GM21825 (cell line): Measurements from ENCODE around the gene DAB2IP.

Experiments
- ATAC-seq: cut with Tn5 transposase; IDR thresholded peaks from one replicate; pipeline ENCODE4 v1.9.1; 2021; ENCODE audit warnings: mild to moderate bottlenecking, moderate library complexity; ENCODE audit not compliant: unreplicated experiment

Gene DAB2IP

DNA sequence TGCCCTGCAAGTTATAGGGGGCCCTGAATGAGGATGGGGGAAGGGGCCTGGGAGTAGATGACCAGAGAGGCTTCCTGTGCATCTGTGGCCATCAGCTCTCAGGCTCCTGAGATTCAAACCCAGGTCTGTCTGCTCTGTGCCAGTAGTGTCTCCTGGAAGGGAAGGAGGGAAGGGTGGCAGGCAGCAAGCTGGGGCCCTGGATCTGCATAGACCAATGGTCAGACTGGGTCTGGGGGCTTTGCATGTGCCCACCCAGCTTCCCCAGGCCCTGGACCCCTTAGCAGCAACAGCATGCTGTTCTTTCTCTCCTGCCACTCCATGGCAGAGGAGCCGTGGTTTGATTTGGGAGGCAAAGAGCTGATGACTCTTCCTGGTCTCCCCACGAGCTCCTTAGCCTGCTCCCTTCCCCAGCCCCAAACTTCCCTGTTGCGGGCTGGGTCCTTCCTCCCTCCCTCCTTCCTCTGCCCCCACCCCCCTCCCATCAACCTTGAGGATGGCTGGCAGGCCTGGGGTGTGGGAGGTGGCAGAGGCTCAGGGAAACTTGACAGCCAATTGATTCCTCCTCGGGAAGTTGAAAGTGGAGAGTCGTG, 31.6 kb downstream of the DAB2IP start:
- no peak for ATAC-seq

DNA sequence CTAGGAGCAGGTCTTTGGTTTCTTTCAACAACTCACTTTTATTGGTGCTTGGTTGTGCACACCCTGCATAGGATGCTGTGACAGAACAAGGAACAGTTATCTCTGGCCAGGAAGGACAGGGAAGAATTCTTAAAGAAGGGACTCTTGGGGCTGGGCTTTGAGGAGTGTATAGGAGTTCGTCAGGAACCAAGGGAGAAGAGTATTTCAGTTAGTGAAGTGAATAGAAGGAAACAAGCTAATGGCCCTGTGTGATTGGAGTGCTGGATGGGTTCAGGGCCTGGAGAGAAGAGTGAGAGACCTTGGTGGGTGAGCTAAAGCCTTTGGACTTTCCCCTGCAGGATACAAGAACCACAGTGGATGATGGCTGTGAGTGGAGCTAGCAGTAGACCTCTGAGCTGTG, 32.2 kb downstream of the DAB2IP start:
- no peak for ATAC-seq

GRCh38 chr9:121684381-121685145, 33.1 kb downstream of the DAB2IP start:
- no peak for ATAC-seq

DNA sequence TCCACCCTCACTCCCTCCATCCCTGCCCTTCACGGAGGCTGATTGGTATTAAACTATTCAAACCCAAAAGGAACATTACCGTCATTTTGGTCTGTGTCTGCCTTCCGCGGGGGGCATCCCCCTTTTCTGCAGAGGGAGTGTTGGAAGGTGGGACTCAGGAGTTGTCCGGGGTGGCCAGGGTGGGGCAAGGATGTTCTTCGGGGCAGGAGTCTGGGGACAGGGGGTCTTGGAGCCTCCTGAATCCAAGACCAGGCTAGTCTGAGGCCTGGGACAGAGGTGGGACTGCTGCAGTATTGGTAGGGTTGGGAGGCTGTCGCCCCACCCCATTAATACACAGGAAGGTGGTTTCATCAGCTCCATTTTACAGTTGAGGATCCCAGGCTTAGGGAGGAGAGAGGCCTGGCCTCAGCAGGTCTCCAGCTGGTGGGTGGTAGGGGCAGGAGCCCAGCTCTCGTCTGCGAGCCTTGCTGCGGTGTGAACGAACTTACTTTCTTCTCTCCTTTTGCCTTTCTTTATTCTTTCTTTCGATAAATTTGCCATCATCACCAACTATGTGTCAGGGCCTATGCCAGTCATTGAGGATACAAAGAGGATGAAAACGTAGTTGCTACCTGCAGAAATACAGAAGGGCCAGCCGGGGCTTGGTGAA, 33.8 kb downstream of the DAB2IP start:
- no peak for ATAC-seq

- ATAC-seq = no peak
Measured at GRCh38 chr9:121685795-121686377, 34.5 kb downstream of the DAB2IP start.

GRCh38 chr9:121686930-121687541, 35.6 kb downstream of the DAB2IP start:
- no peak for ATAC-seq

GRCh38 chr9:121688146-121688680, 36.8 kb downstream of the DAB2IP start:
- no peak for ATAC-seq

DNA sequence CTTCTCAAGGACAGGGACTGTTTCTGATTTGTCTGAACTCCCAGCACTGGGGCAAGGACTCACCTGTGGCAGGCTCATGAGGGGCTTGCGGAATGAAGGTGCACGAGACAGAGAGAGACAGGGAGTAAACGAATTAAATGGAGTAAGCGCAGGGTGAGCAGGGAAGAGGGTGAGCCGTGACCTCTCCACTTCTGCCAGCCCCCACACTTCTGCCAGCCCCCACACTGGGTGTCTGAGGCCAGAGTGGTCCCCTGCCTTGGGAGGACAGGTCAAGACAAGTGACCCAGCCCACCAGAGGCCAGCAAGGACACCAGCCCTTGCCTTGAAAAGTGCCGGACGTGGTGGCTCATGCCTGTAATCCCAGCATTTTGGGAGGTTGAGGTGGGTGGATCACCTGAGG, 37.2 kb downstream of the DAB2IP start:
- ATAC-seq = no peak

GRCh38 chr9:121689461-121690157, 38.2 kb downstream of the DAB2IP start:
- no peak for ATAC-seq

GRCh38 chr9:121690316-121690715, 38.9 kb downstream of the DAB2IP start:
- no peak for ATAC-seq

GRCh38 chr9:121690766-121691165, 39.3 kb downstream of the DAB2IP start:
- no peak for ATAC-seq

- ATAC-seq = no peak
Measured at GRCh38 chr9:121691890-121692289, 40.5 kb downstream of the DAB2IP start.

DNA sequence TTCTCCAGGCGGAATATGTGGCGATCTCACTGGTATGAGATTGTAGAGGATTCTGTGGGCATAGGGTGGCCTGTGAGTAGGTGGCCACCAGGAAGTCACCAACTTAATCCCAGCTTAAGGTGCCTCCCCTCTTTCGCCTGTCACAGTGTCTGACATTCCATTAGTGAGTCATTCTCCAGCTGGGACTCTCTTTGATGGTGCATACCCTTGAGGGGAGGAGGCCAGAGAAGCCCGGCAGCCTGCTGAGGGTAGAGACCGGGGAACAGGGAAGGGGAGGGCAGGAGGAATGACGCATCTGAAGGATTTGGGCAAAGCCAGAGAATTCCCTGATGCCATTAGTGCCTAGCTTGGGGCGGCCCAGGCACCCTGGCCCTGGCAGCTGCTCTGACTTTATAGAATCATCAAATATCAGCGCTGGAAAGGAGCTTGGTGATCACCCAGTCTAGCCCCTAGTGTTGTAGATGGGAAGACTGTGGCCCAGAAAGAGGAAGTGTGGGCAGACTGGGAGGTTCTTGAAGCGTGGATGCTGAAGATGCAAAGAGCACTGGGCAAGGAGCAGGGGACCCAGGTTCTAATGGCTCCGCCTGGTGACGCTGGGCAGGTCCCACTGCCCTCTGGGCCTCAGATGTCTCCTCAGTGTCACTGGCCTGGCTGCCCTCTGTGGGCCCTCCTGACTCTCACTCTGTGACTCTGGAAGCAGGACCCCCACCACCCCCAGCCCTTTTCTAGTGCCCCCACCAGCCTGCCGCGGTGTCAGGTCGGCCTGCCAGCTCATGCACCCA, 41.4 kb downstream of the DAB2IP start:
- no peak for ATAC-seq

DNA sequence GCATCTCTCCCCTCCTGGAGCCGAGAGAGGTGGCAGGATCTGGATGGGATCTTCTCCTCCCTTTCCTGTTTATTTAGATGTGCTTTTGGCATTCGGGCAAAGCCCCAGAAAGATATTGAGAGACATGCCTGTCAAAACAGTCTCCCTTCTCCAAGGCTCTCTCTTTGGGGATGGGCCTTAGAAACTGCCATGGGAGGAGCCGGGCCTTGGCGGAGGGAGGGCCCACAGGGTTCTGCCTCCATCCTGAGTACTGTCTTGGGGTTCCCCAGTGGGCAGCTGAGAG, 41.9 kb downstream of the DAB2IP start:
- no peak for ATAC-seq

DNA sequence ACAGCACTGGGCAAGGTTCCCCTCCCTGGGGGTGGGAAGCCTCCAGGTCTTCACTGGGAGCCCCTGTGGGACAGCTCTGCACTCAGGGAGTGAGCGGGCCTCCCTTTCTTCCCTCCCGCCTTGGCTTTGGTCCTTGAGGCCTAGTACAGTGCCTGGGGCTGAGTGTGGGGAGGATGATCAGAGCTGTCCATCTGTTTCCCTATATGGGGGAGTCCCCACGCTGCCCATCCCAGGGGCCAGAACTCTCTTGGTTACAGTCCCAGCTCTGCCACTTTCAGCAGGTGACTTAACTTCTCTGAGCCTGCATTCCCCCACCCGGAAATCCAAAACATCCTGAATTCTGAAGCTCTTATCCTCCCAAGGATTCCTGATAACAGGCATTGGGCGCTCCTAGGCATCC, 42.6 kb downstream of the DAB2IP start:
- no peak for ATAC-seq

DNA sequence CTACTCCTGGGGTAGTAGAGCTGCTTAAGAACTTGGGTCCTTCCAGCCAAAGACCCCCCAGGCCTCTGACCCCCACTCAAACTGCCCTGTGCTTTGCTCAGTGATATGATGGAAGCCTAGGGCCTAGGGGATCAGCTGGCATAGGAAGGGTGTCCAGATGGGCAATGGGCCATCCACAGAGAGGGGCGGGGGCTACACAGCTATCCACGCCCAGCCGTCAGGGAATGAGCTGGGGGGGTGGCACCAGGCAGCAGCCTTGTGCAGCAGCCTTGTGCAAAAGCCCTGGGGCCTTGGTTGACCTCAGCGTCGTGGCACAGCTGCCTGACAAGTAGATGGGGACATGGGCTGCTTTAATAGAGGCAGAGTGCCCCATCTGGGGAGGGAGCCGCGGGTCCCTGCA, 43.2 kb downstream of the DAB2IP start:
- no peak for ATAC-seq

DNA sequence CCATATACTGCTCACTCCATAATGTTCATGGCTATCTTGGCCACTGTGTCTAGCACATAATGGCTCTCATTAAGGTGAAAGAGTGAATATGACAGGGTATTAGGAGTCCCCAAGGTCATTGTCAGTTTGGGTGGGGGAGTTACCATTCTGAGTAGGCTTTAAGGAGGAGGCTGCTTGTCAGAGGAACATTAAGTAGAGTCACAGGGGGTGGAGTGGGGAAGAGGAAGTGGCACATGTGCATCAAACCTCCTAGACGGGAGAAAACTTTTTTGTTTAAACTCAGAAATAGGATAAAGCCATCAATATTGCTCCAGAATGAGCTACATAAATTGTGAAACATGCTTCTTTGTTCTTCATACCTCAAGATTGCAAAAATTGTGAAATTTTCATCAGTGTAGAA, 45.5 kb downstream of the DAB2IP start:
- ATAC-seq = no peak

- peak; percentile 72 for ATAC-seq
Measured at GRCh38 chr9:121698627-121699570, 47.5 kb downstream of the DAB2IP start.
